Fibroblast of mammary gland (primary cell): ENCODE results near the gene IL6R.
A peak's percentile ranks its signal among the peaks of the same experiment; 100 is the strongest.

ENCODE experiments used
- DNase-seq: peaks from one replicate; pipeline ENCODE4 v3.0.0-alpha.2; 2010; ENCODE audit warnings: low read depth
- H3K4me3 ChIP-seq: 2 replicates; pipeline ENCODE4 v1.5.1; 2011; ENCODE audit warnings: low read depth, mild to moderate bottlenecking, low read length, moderate library complexity; ENCODE audit not compliant: control insufficient read depth
- CTCF ChIP-seq: conservative IDR thresholded peaks from 2 replicates; pipeline ENCODE4 v1.5.1; 2011; ENCODE audit warnings: low read depth, low read length, inconsistent platforms; ENCODE audit not compliant: control insufficient read depth, insufficient read depth

IL6R gene

GRCh38 chr1:154453574-154454352 is 48.6 kb downstream of the IL6R start:
- no peak for TF ChIP-seq CTCF
- peak; percentile 80 for DNase-seq
- peak overlapping the region; percentile 1 for H3K4me3 ChIP-seq

GRCh38 chr1:154454386-154455120 is 49.4 kb downstream of the IL6R start:
- TF ChIP-seq CTCF: no peak
- no peak for DNase-seq

GRCh38 chr1:154456631-154457030 is 51.5 kb downstream of the IL6R start:
- no peak for TF ChIP-seq CTCF
- H3K4me3 ChIP-seq: no peak overlapping the region
- no peak for DNase-seq

More at GRCh38 chr1:154454386-154455120, 49.4 kb downstream of the IL6R start:
- H3K4me3 ChIP-seq: no peak overlapping the region

- DNase-seq: no peak
- TF ChIP-seq CTCF: no peak
- no peak overlapping the region for H3K4me3 ChIP-seq
Observed at GRCh38 chr1:154459080-154459479, 53.9 kb downstream of the IL6R start.

GRCh38 chr1:154460695-154461260 is 55.6 kb downstream of the IL6R start:
- no peak for DNase-seq
- no peak overlapping the region for H3K4me3 ChIP-seq
- TF ChIP-seq CTCF: no peak

GRCh38 chr1:154463512-154463990 is 58.4 kb downstream of the IL6R start:
- no peak overlapping the region for H3K4me3 ChIP-seq
- no peak for TF ChIP-seq CTCF
- DNase-seq: no peak
